Activated T-cell treated with anti-CD3 and anti-CD28 coated beads for 1 hour (primary cell): ENCODE measurements around the gene ADAM8.
A peak's percentile ranks its signal among the peaks of the same experiment; 100 is the strongest.
"Not testable (repeated sequence)": the region's sequence is repeated elsewhere in the genome, so short reads cannot be mapped to it uniquely, and the experiment has no call there.

Source experiments
- DNase-seq: peaks from one replicate; pipeline ENCODE4 v3.0.0-alpha.2; 2020; ENCODE audit warnings: low read depth

The ADAM8 gene

GRCh38 chr10:133276435-133277201 is at the start of gene ADAM8:
Gene ADAM8 (minus strand): TSS chr10:133276868. CDS start chr10:133276817, 51 bp downstream.
- peak; percentile 62 for DNase-seq

GRCh38 chr10:133326223-133326551 is 49.5 kb upstream of the ADAM8 start:
- DNase-seq: no peak

- DNase-seq: no peak
These were observed 49.0 kb upstream of the ADAM8 start for GRCh38 chr10:133325440-133326222.

GRCh38 chr10:133324857-133325260 is 48.2 kb upstream of the ADAM8 start:
- DNase-seq: no peak

GRCh38 chr10:133324198-133324792 is 47.6 kb upstream of the ADAM8 start:
- DNase-seq: peak; percentile 33

GRCh38 chr10:133322064-133322709 is 45.5 kb upstream of the ADAM8 start:
- not testable (repeated sequence) for DNase-seq

- not testable (repeated sequence) for DNase-seq
These were observed 44.3 kb upstream of the ADAM8 start for GRCh38 chr10:133320852-133321422.

- peak; percentile 65 for DNase-seq
These were observed 41.9 kb upstream of the ADAM8 start for GRCh38 chr10:133318494-133319127.

GRCh38 chr10:133316732-133317131 is 40.1 kb upstream of the ADAM8 start:
- no peak for DNase-seq

- DNase-seq: no peak
These were observed 39.6 kb upstream of the ADAM8 start for GRCh38 chr10:133316266-133316665.

- DNase-seq: no peak
These were observed 39.2 kb upstream of the ADAM8 start for GRCh38 chr10:133315847-133316246.

GRCh38 chr10:133314911-133315310 is 38.2 kb upstream of the ADAM8 start:
- DNase-seq: no peak

GRCh38 chr10:133313192-133313591 is 36.5 kb upstream of the ADAM8 start:
- no peak for DNase-seq

GRCh38 chr10:133312769-133313145 is 36.1 kb upstream of the ADAM8 start:
- DNase-seq: no peak

- DNase-seq: no peak
These were observed 35.5 kb upstream of the ADAM8 start for GRCh38 chr10:133312016-133312768.

GRCh38 chr10:133311570-133311969 is 34.9 kb upstream of the ADAM8 start:
- DNase-seq: no peak

- no peak for DNase-seq
These were observed 34.1 kb upstream of the ADAM8 start for GRCh38 chr10:133310789-133311188.

GRCh38 chr10:133310399-133310755 is 33.7 kb upstream of the ADAM8 start:
- no peak for DNase-seq

GRCh38 chr10:133309720-133310398 is 33.2 kb upstream of the ADAM8 start:
- DNase-seq: no peak

GRCh38 chr10:133309100-133309719 is 32.5 kb upstream of the ADAM8 start:
- peak; percentile 91 for DNase-seq
